Measurements from ENCODE around the gene GRK4.

- TF ChIP-seq POLR2A (IDR thresholded peaks at IDR 0.05) = no peak
- TF ChIP-seq CTCF (IDR thresholded peaks at IDR 0.05) = no peak
These were observed 26.6 kb upstream of the GRK4 start for GRCh38 chr4:2936773-2937145.

Measured in upper lobe of left lung (tissue), 4 donors.